GM12878 (cell line): ENCODE measurements around the gene SMIM43. TPM values are rescaled to one million over a fixed set of nuclear protein-coding genes. Genes with fewer than 3 reads are reported as not detected.

Experiments
- ATAC-seq: fragments of 200-7000 bp; cut with Tn5 transposase; 3 replicates; pipeline ENCODE4 v1.9.1; 2020; ENCODE audit warnings: mild to moderate bottlenecking, moderate library complexity
- BruUV-seq: library from RNA; stranded (reverse); fragments of 400-500 nt; replicated peaks from 2 replicates; lab custom pipeline; 2021; lab: Mats Ljungman, UMichigan
- CTCF ChIA-PET: fragments of 300-600 bp; sonication (Branson Sonifier 250); formaldehyde crosslinking; extraction: SDS; loops from one replicate; lab custom pipeline; 2021; ENCODE audit warnings: inconsistent platforms; lab: Yijun Ruan, JAX
- POLR2A ChIA-PET: fragments of 350-600 bp; formaldehyde crosslinking; extraction: SDS; loops from one replicate; lab custom pipeline; 2021; ENCODE audit warnings: inconsistent platforms; lab: Charles Lee
- RAD21 ChIA-PET: fragments of 300-600 bp; sonication (Branson Sonifier 250); formaldehyde crosslinking; loops from one replicate; lab custom pipeline; 2023; ENCODE audit warnings: antibody characterized with exemption; ENCODE audit not compliant: unreplicated experiment; lab: Charles Lee
- SMC1A ChIA-PET: fragments of 300-600 bp; sonication (Branson Sonifier 250); formaldehyde crosslinking; loops from one replicate; lab custom pipeline; 2023; ENCODE audit not compliant: unreplicated experiment, uncharacterized antibody; lab: Charles Lee
- DNase-seq: peaks from one replicate; pipeline ENCODE4 v3.0.0-alpha.2; 2011; ENCODE audit warnings: low read depth, low spot score
- FAIRE-seq: peaks from 3 replicates; lab custom pipeline; 2011; peaks lifted over from hg19 to GRCh38; lab: Jason Lieb, UNC
- H2AFZ ChIP-seq: 2 replicates; pipeline ENCODE4 v1.6.0; 2011; ENCODE audit warnings: low read depth, low read length, control low read depth; ENCODE audit not compliant: control insufficient read depth
- H3K27ac ChIP-seq: 2 replicates; pipeline ENCODE4 v1.5.1; 2011; ENCODE audit warnings: control low read depth; ENCODE audit not compliant: control insufficient read depth, insufficient read depth
- H3K27me3 ChIP-seq, 2 experiments: replicated peaks in 1 of 2; 2 replicates each; pipeline versions ENCODE4 v1.6.0 to v1.6.1; 2011; ENCODE audit warnings: low read length in 1 of 2; ENCODE audit not compliant: control insufficient read depth in 2 of 2, insufficient read depth in 2 of 2
- H3K36me3 ChIP-seq, 2 experiments: 2 replicates each; pipeline ENCODE4 v1.5.1; 2011; ENCODE audit warnings: low read length in 1 of 2; ENCODE audit not compliant: control insufficient read depth in 2 of 2, insufficient read depth in 2 of 2
- H3K4me1 ChIP-seq: 2 replicates; pipeline ENCODE4 v1.6.1; 2011; ENCODE audit warnings: mild to moderate bottlenecking, low read length, moderate library complexity, mixed read lengths; ENCODE audit not compliant: control insufficient read depth, insufficient read depth
- H3K4me2 ChIP-seq: 2 replicates; pipeline ENCODE4 v1.6.0; 2011; ENCODE audit warnings: control low read depth; ENCODE audit not compliant: control insufficient read depth, insufficient read depth
- H3K4me3 ChIP-seq: fragments of 200-600 bp; sonication (generic); 2 replicates; pipeline ENCODE4 v1.5.1; 2016
- H3K79me2 ChIP-seq: 2 replicates; pipeline ENCODE4 v1.6.0; 2011; ENCODE audit warnings: low read length; ENCODE audit not compliant: control insufficient read depth, insufficient read depth
- H3K9ac ChIP-seq: 2 replicates; pipeline ENCODE4 v1.8.0; 2011; ENCODE audit warnings: low read length, control low read depth, mixed read lengths; ENCODE audit not compliant: control insufficient read depth, insufficient read depth
- H3K9me3 ChIP-seq: replicated peaks from 3 replicates; pipeline ENCODE4 v1.5.1; 2011; ENCODE audit warnings: mild to moderate bottlenecking, low read length; ENCODE audit not compliant: control insufficient read depth, insufficient read depth
- H4K20me1 ChIP-seq: 2 replicates; pipeline ENCODE4 v1.6.0; 2011; ENCODE audit not compliant: control insufficient read depth, insufficient read depth
- BCL3 ChIP-seq: IDR thresholded peaks from 2 replicates; pipeline ENCODE4 v1.6.1; 2011; ENCODE audit warnings: borderline replicate concordance, low read depth, mild to moderate bottlenecking, moderate library complexity, low read length; ENCODE audit not compliant: insufficient read depth, poor library complexity, severe bottlenecking
- CBX5 ChIP-seq: sonication (generic); IDR thresholded peaks from 2 replicates; pipeline ENCODE4 v1.6.1; 2016; ENCODE audit warnings: low read depth, moderate library complexity, mild to moderate bottlenecking, inconsistent platforms
- ESRRA ChIP-seq: IDR thresholded peaks from 2 replicates; pipeline ENCODE4 v1.6.1; 2012; ENCODE audit warnings: mild to moderate bottlenecking, low read length, improper control_type of control experiment
- ETV6 ChIP-seq, 2 experiments: fragments of 450-650 bp in 1 of 2; IDR thresholded peaks in 1 of 2; conservative IDR thresholded peaks in 1 of 2; 2 replicates each; pipeline ENCODE4 v1.6.1; 2014; ENCODE audit warnings: antibody characterized with exemption in 1 of 2, borderline replicate concordance in 1 of 2, low read depth in 1 of 2, mild to moderate bottlenecking in 1 of 2, moderate library complexity in 1 of 2
- FOXK2 ChIP-seq: fragments of 450-650 bp; IDR thresholded peaks from 2 replicates; pipeline ENCODE4 v1.6.1; 2017; ENCODE audit warnings: mild to moderate bottlenecking, moderate library complexity
- GABPA ChIP-seq: IDR thresholded peaks from 2 replicates; pipeline ENCODE4 v1.6.1; 2014; ENCODE audit warnings: antibody characterized with exemption, low read depth, mild to moderate bottlenecking, inconsistent platforms
- KAT2A ChIP-seq: conservative IDR thresholded peaks from 2 replicates; pipeline ENCODE4 v1.6.1; 2011; ENCODE audit warnings: low read depth, low read length; ENCODE audit not compliant: control insufficient read depth
- NR2C1 ChIP-seq: fragments of 450-650 bp; IDR thresholded peaks from 2 replicates; pipeline ENCODE4 v1.6.1; 2017; ENCODE audit warnings: antibody characterized with exemption, mild to moderate bottlenecking, moderate library complexity
- PAX8 ChIP-seq: fragments of 450-650 bp; IDR thresholded peaks from 2 replicates; pipeline ENCODE4 v1.6.1; 2017; ENCODE audit warnings: mild to moderate bottlenecking, moderate library complexity
- PBX3 ChIP-seq: IDR thresholded peaks from 2 replicates; pipeline ENCODE4 v1.6.1; 2011; ENCODE audit warnings: mild to moderate bottlenecking, low read depth, low read length, moderate library complexity; ENCODE audit not compliant: insufficient replicate concordance
- SPI1 ChIP-seq: IDR thresholded peaks from 2 replicates; pipeline ENCODE4 v1.6.1; 2011; ENCODE audit warnings: low read depth, mild to moderate bottlenecking, low read length, moderate library complexity, borderline replicate concordance; ENCODE audit not compliant: insufficient read depth
- TAF1 ChIP-seq: IDR thresholded peaks from 2 replicates; pipeline ENCODE4 v1.6.1; 2011; ENCODE audit warnings: mild to moderate bottlenecking, low read depth, low read length, borderline replicate concordance
- TCF7 ChIP-seq: IDR thresholded peaks from 2 replicates; pipeline ENCODE4 v1.6.1; 2014; ENCODE audit warnings: antibody characterized with exemption, borderline replicate concordance
- WGBS: methylation state at CpG from one replicate; pipeline ENCODE4 v1.1.6; 2016; ENCODE audit warnings: low lambda C conversion rate; ENCODE audit not compliant: insufficient replicate concordance, insufficient coverage; ENCODE audit errors: missing lambda C conversion rate; 5-methylcytosine and 5-hydroxymethylcytosine counted together
- in situ Hi-C: fragments of 300-500 bp; cut with MboI; formaldehyde crosslinking; loops from 9 replicates; pipeline ENCODE4 v1.14.3; 2018; ENCODE audit warnings: mixed read lengths
- intact Hi-C: fragments of 100-400 bp; cut with micrococcal nuclease; formaldehyde crosslinking; loops from one replicate; pipeline ENCODE4 v1.14.2; 2022; ENCODE audit not compliant: unreplicated experiment
- polyA plus RNA-seq, 11 experiments: library from polyadenylated mRNA; depleted of rRNA in 4 of 11; unstranded in 6 of 11; stranded (reverse) in 5 of 11; fragments of >200 nt; fragmentation: Nextera tagmentation in 4 of 11; fragmentation: Illumina TruSeq in 1 of 11; extraction: Ambion mirVana in 4 of 11; extraction: Trizol in 1 of 11; gene quantifications; 1 replicate in 1 of 11; 2 replicates in 10 of 11; pipeline versions ENCODE4 v1.2.1 to v1.2.3, GENCODE V29; 2011 to 2016; ENCODE audit warnings: inconsistent platforms in 2 of 11, missing spikeins in 2 of 11, low read depth in 1 of 11
- total RNA-seq, 4 experiments: library from RNA; depleted of rRNA in 3 of 4; stranded (reverse); fragments of >200 nt in 3 of 4; fragmentation: Illumina TruSeq in 1 of 4; extraction: Trizol in 1 of 4; gene quantifications; 2 replicates each; pipeline versions ENCODE4 v1.2.1 to v1.2.3, GENCODE V29; 2013 to 2021

The SMIM43 gene
- total and polyA plus RNA-seq, 10 of the 15 experiments (the other 5 are each of a cell fraction or from before 2014, with no cell fraction given), result 0.12 TPM; not detected in 9

DNA sequence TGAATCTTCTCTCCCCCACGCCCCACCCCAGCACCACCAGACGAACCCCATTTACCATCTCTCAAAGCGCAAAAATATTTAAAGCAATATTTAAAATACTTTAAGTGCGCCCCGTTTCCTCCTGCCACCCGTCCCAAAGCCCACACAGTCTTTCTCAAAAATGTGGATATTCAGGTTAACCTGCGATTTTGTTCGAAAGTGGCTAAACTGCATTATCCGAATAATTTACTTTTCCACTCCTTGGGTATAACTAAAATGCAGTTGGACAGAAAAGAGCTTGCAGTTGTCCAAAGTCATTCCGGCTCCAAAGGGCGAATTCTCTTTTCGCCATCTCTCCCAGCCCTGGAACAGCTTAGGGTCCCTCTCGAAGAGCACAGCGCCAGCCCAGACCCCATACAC, 662 bp downstream of the SMIM43 start:
- FAIRE-seq (no peak), ATAC-seq (no peak), DNase-seq (no peak)
- ChIA-PET RAD21 (interaction anchor here (0.6 kb wide), 1 partner anchor 1445 kb away, joined by 3 read pairs; no protein-coding TSS in a partner anchor), SMC1A (interaction anchor here (6.4 kb wide), 1 partner anchor 14 kb away, joined by 36 read pairs; no protein-coding TSS in a partner anchor), CTCF (no interaction called here), POLR2A (interaction anchor here (0.9 kb wide), 1 partner anchor 10 kb away, joined by 3 read pairs; no protein-coding TSS in a partner anchor)
- H3K79me2 ChIP-seq, result no peaks in the 10 kb centered on the region
- WGBS, result 64% methylated on average over 14 of the region's 14 CpGs
- H3K9me3 ChIP-seq, result no peaks in the 10 kb centered on the region; the same call in 2 of the 3 replicates
- H3K27me3 ChIP-seq, result peaks cover 1 to 5% of the 10 kb centered on the region in 2 experiments; a peak in 3 of 4 replicates
- no peaks in the 10 kb centered on the region for H4K20me1 ChIP-seq
- H3K4me1 ChIP-seq, result no peaks in the 10 kb centered on the region
- no peak overlapping the region for H3K27ac ChIP-seq
- TF ChIP-seq FOXK2 (no peak), NR2C1 (no peak), ESRRA (no peak), TCF7 (no peak), TAF1 (no peak), CBX5 (no peak), PBX3 (no peak), ETV6 (conservative IDR thresholded peaks at IDR 0.05 in 1 of 2, IDR thresholded peaks at IDR 0.05 in 1 of 2; ENCODE audit: borderline replicate concordance in 1 of 2, low read depth in 1 of 2) (no peak), KAT2A (no peak), GABPA (no peak), PAX8 (no peak), SPI1 (no peak), BCL3 (no peak)
- H3K4me3 ChIP-seq, result 0 out of 2 replicates have a peak overlapping the region, but pooled peaks have one; percentile 2
- intact Hi-C loops, result no loop called here
- H3K9ac ChIP-seq, result no peak overlapping the region
- no TSS peak for BruUV-seq
- H2AFZ ChIP-seq, result no peak overlapping the region
- no peaks in the 10 kb centered on the region for H3K36me3 ChIP-seq
- peak overlapping the region; percentile 45; the same call in 1 of the 2 replicates for H3K4me2 ChIP-seq
- in situ Hi-C loops, result no loop called here
